ENCODE measurements around the gene PAQR4. TPM values are rescaled to one million over a fixed set of nuclear protein-coding genes. Genes with fewer than 3 reads are reported as not detected.

PAQR4 gene
- total RNA-seq, 4 donors from 2014 or later, result 4.2 to 14.6 (median 10.2) TPM

GRCh38 chr16:2967211-2967631 is 1.9 kb upstream of the PAQR4 start:
- H3K4me3 ChIP-seq, result peak overlapping the region in 1 of 4 donors; percentile 8
- ATAC-seq (no peak), DNase-seq (no peak)
- intact Hi-C loops (cut with DNase I; ENCODE audit: low total_unique reads) (no loop called here), in situ Hi-C loops (cut with MboI; ENCODE audit: low sequenced_read_pairs in 4 of 4) (no loop called here)
- TF ChIP-seq CTCF (IDR thresholded peaks at IDR 0.05 in 4 of 5, conservative IDR thresholded peaks at IDR 0.05 in 1 of 5) (no peak), POLR2A (IDR thresholded peaks at IDR 0.05) (no peak)
- no peak overlapping the region for H3K27ac ChIP-seq
- H3K9me3 ChIP-seq, result no peaks in the 10 kb centered on the region
- H3K4me1 ChIP-seq, result peaks cover 16 to 45% of the 10 kb centered on the region in 2 donors
- H3K36me3 ChIP-seq, result no peaks in the 10 kb centered on the region
- H3K27me3 ChIP-seq, result peaks cover 60 to 61% (median 61%) of the 10 kb centered on the region in 3 donors

GRCh38 chr16:2967721-2968161 is 1.4 kb upstream of the PAQR4 start:
- ATAC-seq, result no peak
- Histone ChIP-seq H3K27ac (no peak overlapping the region), H3K4me1 (peaks cover 16 to 45% of the 10 kb centered on the region in 2 donors), H3K9me3 (no peaks in the 10 kb centered on the region), H3K27me3 (peaks cover 54 to 56% (median 56%) of the 10 kb centered on the region in 3 donors), H3K4me3 (no peak overlapping the region), H3K36me3 (no peaks in the 10 kb centered on the region)
- intact Hi-C loops (cut with DNase I; ENCODE audit: low total_unique reads) (no loop called here), in situ Hi-C loops (cut with MboI; ENCODE audit: low sequenced_read_pairs in 4 of 4) (no loop called here)
- no peak for TF ChIP-seq CTCF (IDR thresholded peaks at IDR 0.05 in 4 of 5, conservative IDR thresholded peaks at IDR 0.05 in 1 of 5)
- TF ChIP-seq POLR2A (IDR thresholded peaks at IDR 0.05), result no peak
- no peak for DNase-seq

- no peak for ATAC-seq
- no peaks in the 10 kb centered on the region for H3K9me3 ChIP-seq
- H3K27me3 ChIP-seq, result peaks cover 48 to 50% (median 50%) of the 10 kb centered on the region in 3 donors
- H3K4me1 ChIP-seq, result peaks cover 15 to 40% of the 10 kb centered on the region in 2 donors
- intact Hi-C loops (cut with DNase I; ENCODE audit: low total_unique reads), result no loop called here
- H3K27ac ChIP-seq, result no peak overlapping the region
- no peaks in the 10 kb centered on the region for H3K36me3 ChIP-seq
- no peak for TF ChIP-seq POLR2A (IDR thresholded peaks at IDR 0.05)
- TF ChIP-seq CTCF (IDR thresholded peaks at IDR 0.05 in 4 of 5, conservative IDR thresholded peaks at IDR 0.05 in 1 of 5), result no peak
- DNase-seq, result no peak
- in situ Hi-C loops (cut with MboI; ENCODE audit: low sequenced_read_pairs in 4 of 4), result no loop called here
- H3K4me3 ChIP-seq, result peak overlapping the region; percentile 43 to 77 (median 68)
Observed at GRCh38 chr16:2968368-2968737, 795 bp upstream of the PAQR4 start.

- Histone ChIP-seq H3K4me1 (peaks cover 11 to 25% of the 10 kb centered on the region in 2 donors), H3K27me3 (peaks cover 34 to 35% (median 35%) of the 10 kb centered on the region in 3 donors), H3K9me3 (no peaks in the 10 kb centered on the region), H3K4me3 (peak overlapping the region; percentile 59 to 95 (median 68)), H3K27ac (peak overlapping the region; percentile 41 to 73 (median 60)), H3K36me3 (no peaks in the 10 kb centered on the region)
- intact Hi-C loops (cut with DNase I; ENCODE audit: low total_unique reads) (loop anchor here (1.0 kb wide), 1 partner anchor 10 kb away; the partner anchor contains the start of gene PKMYT1), in situ Hi-C loops (cut with MboI; ENCODE audit: low sequenced_read_pairs in 4 of 4) (no loop called here)
- DNase-seq, result peak in 1 of 2 donors; percentile 52
- peak; percentile 33 to 40 for ATAC-seq
- peak in 1 of 2 donors; percentile 31 for TF ChIP-seq POLR2A (IDR thresholded peaks at IDR 0.05)
- peak in 3 of 5 experiments; percentile 34 to 52 (median 45) for TF ChIP-seq CTCF (IDR thresholded peaks at IDR 0.05 in 4 of 5, conservative IDR thresholded peaks at IDR 0.05 in 1 of 5)
Observed at GRCh38 chr16:2969545-2970521, 685 bp downstream of the PAQR4 start.

Measured in gastrocnemius medialis (tissue), 4 donors.